Astrocyte of the spinal cord (primary cell): ENCODE measurements around the gene NPLOC4.

ENCODE experiments used
- DNase-seq: peaks from one replicate; pipeline ENCODE4 v3.0.0; 2011; ENCODE audit warnings: low read depth, low spot score
- H3K4me3 ChIP-seq: 2 replicates; pipeline ENCODE4 v1.5.1; 2011; ENCODE audit warnings: low read depth, mild to moderate bottlenecking, low read length, moderate library complexity
- in situ Hi-C: cut with HindIII; loops from 2 replicates; pipeline ENCODE4 v1.10.0; 2017; ENCODE audit warnings: low sequenced_read_pairs
- TF ChIP-seq, protein P1 (sequence below): IDR thresholded peaks from 2 replicates; pipeline ENCODE4 v1.5.1; 2012; ENCODE audit warnings: low read depth, mild to moderate bottlenecking, low read length, inconsistent platforms

NPLOC4 gene

DNA sequence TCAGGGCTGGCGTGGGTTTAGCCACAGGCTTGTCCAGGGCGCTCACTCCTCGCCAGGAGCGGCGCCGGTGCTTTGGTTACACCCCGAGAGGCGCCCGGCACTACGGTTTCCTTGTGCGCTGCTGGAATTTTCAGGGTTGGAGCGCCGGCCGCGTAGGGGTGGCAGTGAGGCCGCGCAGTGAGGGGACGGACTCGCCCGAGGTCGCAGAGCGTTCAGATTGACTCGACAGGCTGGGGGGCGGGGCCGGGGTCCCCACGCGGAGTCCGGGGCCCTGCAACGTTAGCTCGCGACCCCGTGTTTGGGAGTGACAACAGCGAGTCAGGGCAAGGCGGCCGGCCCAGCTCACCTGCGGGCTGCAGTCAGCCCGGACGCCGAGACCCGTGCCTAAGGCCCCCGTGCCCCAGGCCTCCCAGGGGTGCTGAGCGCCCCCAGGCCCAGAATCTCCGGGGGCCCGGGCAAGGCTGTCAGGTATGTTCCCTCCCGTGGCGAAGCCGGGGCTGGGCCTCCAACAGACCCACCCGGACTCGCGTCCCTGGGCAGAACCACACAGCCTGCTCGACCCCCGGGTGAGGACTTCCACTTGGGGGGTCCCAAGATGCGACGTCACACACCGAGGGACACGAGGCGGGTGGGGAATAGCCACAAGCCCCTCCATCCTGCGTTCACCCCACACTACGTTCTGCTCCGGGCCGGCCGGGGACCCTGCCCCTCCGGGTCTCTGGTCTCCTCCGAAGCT lies 123.0 kb downstream of the NPLOC4 start:
- peak overlapping the region; percentile 46 for H3K4me3 ChIP-seq
- in situ Hi-C loops: loop anchor here (10.0 kb wide), 1 partner anchor 109 kb away; no protein-coding TSS in a partner anchor
- TF ChIP-seq, protein P1, sequence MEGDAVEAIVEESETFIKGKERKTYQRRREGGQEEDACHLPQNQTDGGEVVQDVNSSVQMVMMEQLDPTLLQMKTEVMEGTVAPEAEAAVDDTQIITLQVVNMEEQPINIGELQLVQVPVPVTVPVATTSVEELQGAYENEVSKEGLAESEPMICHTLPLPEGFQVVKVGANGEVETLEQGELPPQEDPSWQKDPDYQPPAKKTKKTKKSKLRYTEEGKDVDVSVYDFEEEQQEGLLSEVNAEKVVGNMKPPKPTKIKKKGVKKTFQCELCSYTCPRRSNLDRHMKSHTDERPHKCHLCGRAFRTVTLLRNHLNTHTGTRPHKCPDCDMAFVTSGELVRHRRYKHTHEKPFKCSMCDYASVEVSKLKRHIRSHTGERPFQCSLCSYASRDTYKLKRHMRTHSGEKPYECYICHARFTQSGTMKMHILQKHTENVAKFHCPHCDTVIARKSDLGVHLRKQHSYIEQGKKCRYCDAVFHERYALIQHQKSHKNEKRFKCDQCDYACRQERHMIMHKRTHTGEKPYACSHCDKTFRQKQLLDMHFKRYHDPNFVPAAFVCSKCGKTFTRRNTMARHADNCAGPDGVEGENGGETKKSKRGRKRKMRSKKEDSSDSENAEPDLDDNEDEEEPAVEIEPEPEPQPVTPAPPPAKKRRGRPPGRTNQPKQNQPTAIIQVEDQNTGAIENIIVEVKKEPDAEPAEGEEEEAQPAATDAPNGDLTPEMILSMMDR: peak; percentile 12
- DNase-seq: no peak

DNA sequence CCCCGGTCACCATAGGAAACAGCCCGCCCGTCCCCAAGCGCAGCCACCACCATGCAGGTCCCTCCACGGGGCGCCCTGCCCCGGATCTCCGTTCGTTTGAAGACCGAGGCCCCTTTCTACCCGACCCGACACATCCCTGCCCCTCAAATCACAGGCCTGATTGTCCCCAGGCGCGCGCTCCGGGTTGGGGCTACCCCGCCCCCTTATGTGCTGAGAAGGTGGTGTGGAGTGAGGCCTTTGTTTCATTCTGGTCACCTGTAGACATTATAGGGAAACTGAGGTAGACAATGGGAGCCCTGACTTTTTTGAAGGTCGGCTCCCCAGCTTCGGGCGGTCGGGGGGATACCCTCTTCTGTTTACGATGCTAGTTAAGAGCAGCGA lies 123.5 kb downstream of the NPLOC4 start:
- H3K4me3 ChIP-seq: peak overlapping the region; percentile 46
- TF ChIP-seq, protein P1: no peak
- in situ Hi-C loops: loop anchor here (10.0 kb wide), 1 partner anchor 109 kb away; no protein-coding TSS in a partner anchor
- DNase-seq: peak; percentile 78

DNA sequence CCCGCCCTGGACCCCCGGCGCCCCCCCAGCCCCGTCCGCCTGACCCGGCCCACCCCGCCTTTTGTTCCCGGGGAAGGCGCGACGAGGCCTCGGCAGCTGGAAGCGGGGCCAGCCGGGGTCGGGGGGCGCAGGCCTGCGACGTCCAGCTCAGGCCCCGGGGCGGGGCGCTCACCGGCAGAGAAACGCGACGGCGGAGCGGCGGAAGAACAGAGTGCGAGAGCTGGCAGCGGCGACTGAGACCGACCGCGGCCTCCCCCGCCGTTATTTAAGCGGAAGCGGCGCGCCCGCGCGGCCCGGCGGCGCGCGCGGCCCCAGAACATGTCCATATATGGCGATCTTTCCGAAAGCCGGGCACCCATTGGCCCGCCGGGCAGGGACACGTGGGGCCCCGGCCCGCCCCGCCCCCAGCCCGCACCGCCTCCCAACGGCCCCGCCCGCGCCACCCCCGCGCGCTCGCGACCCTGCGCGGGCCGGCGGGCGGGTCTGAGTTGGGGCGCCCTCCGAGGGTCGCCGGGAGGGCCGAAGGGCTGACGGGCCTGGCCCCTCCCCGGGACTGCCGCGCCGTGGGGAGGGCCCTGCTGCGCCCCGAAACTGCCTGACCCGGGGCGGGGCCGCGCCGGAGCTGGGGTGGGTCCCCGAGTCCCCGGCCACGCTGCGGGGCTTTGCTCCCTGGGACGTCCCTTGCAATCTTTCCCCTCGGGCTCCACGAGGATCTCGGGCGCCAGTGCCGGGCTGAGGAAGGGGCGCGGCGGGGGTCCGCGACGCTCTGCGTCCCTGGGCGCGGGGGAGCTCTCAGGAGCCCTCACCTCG lies 124.1 kb downstream of the NPLOC4 start, which contains the start of gene ACTG1:
Gene ACTG1 (minus strand): TSS at position 238 of the 810 bp plus-strand sequence. CDS start 445 bp downstream, outside the sequence.
- TF ChIP-seq, protein P1: no peak
- in situ Hi-C loops: loop anchor here (10.0 kb wide), 1 partner anchor 108 kb away; no protein-coding TSS in a partner anchor
- peak within 1 kb of the TSS; percentile 88 for H3K4me3 ChIP-seq
- DNase-seq: peak; percentile 95

DNA sequence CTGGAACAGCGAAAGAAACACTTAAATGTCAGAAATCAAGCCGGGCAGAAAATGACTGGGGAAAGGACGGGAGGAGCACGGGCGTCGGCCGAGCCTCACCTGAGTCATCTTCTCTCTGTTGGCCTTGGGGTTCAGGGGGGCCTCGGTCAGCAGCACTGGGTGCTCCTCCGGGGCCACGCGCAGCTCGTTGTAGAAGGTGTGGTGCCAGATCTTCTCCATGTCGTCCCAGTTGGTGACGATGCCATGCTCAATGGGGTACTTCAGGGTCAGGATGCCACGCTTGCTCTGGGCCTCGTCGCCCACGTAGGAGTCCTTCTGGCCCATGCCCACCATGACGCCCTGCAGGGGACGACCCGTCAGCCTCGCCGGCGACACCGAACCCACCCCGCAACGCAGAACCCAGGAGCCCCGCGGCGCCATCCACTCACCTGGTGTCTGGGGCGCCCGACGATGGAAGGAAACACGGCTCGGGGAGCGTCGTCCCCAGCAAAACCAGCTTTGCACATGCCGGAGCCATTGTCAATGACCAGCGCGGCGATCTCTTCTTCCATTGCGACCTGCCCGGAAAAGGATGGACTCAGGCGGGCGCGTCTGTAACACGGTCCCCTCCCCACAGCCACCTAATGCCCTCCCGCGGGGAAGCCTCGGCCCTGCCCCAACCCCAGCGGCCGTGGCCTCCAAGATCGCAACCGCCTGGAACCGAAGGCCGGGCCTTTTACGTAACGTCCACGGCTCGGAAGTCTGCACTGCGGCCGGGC lies 124.9 kb downstream of the NPLOC4 start:
- DNase-seq: no peak
- peak overlapping the region; percentile 88 for H3K4me3 ChIP-seq
- in situ Hi-C loops: loop anchor here (10.0 kb wide), 1 partner anchor 107 kb away; no protein-coding TSS in a partner anchor
- TF ChIP-seq, protein P1: no peak

DNA sequence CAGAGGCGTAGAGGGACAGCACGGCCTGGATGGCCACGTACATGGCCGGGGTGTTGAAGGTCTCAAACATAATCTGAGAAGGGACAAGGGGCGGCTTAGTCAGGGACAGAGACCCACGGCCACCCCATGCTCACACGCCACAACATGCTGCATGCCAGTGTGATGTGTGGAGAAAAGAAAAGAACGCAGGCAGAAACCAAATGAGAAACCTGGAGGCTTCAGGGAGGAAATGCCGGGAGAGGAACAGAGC lies 125.4 kb downstream of the NPLOC4 start:
- TF ChIP-seq, protein P1: no peak
- DNase-seq: no peak
- H3K4me3 ChIP-seq: peak overlapping the region; percentile 88
- in situ Hi-C loops: loop anchor here (10.0 kb wide), 1 partner anchor 107 kb away; no protein-coding TSS in a partner anchor

DNA sequence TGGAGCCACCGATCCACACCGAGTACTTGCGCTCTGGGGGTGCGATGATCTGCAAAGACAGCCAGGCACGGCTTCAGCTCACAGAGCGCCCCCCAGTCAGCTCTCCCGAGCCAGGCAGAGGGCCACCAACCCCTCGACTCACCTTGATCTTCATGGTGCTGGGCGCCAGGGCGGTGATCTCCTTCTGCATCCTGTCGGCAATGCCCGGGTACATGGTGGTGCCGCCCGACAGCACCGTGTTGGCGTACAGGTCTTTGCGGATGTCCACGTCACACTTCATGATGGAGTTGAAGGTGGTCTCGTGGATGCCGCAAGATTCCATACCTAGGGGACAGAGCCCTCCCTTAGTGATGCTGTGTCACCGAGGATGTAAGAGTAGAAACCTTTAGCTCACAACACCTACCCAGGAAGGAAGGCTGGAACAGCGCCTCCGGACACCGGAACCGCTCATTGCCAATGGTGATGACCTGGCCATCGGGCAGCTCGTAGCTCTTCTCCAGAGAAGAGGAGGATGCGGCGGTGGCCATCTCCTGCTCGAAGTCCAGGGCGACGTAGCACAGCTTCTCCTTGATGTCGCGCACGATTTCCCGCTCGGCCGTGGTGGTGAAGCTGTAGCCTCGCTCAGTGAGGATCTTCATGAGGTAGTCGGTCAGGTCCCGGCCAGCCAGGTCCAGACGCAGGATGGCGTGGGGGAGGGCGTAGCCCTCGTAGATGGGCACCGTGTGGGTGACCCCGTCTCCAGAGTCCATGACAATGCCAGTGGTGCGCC lies 125.9 kb downstream of the NPLOC4 start:
- TF ChIP-seq, protein P1: no peak
- H3K4me3 ChIP-seq: peak overlapping the region; percentile 88

More for the DNA sequence above, 125.9 kb downstream of the NPLOC4 start:
- peak; percentile 43 for DNase-seq
- in situ Hi-C loops: loop anchor here (10.0 kb wide), 1 partner anchor 106 kb away; no protein-coding TSS in a partner anchor
